NOMO-1 treated with dmso at 0.1 percent for 144 hours (cell line): ENCODE data around the gene BCL2.
"Not testable (repeated sequence)": the region's sequence is repeated elsewhere in the genome, so short reads cannot be mapped to it uniquely, and the experiment has no call there.

Experiments
- DNase-seq: peaks from one replicate; lab custom pipeline; 2025; ENCODE audit not compliant: unreplicated experiment; lab: John Stamatoyannopoulos, UW

The BCL2 gene

GRCh38 chr18:63236921-63237846 is 82.4 kb downstream of the BCL2 start:
- no peak for DNase-seq

DNA sequence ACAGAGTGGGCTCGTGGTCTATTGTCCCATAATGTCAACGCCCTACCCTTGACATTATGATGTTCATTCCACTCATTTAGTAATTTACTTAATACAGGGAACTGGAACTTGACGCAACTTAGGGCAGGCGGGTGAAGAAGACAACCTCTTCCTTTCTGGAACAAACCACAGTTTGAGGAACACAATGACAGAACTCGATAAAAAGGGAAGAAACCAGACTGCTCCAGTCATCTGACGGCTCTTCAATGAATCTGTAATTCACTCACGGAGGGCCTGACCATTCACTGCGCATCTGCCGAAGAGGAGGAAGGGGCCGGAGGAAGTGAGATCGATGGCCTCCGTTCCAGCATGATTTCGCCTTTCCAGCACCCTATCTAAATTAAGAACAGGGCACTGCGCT is 83.2 kb downstream of the BCL2 start:
- peak; percentile 91 for DNase-seq

DNA sequence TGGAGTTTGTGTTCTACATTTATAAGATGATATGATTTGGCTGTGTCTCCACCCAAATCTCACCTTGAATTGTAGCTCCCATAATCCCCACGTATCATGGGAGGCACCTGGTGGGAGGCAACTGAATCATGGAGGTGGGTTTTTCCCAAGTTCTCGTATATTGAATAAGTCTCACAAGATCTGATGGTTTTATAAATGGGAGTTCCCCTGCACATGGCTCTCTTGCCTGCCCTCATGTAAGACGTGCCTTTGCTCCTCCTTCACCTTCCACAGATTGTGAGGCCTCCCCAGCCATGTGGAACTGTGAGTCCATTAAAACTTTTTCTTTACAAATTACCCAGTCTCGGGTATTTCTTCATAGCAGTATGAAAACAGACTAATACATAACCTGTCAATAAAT is 83.6 kb downstream of the BCL2 start:
- not testable (repeated sequence) for DNase-seq

- no peak for DNase-seq
Observed at GRCh38 chr18:63234841-63235240, 84.7 kb downstream of the BCL2 start.

- DNase-seq, result no peak
Observed at GRCh38 chr18:63234432-63234831, 85.1 kb downstream of the BCL2 start.

GRCh38 chr18:63233334-63233733 is 86.2 kb downstream of the BCL2 start:
- DNase-seq, result no peak

GRCh38 chr18:63232826-63233225 is 86.7 kb downstream of the BCL2 start:
- no peak for DNase-seq

GRCh38 chr18:63229971-63230370 is 89.6 kb downstream of the BCL2 start:
- no peak for DNase-seq

GRCh38 chr18:63225434-63225833 is 94.1 kb downstream of the BCL2 start:
- DNase-seq, result no peak

DNA sequence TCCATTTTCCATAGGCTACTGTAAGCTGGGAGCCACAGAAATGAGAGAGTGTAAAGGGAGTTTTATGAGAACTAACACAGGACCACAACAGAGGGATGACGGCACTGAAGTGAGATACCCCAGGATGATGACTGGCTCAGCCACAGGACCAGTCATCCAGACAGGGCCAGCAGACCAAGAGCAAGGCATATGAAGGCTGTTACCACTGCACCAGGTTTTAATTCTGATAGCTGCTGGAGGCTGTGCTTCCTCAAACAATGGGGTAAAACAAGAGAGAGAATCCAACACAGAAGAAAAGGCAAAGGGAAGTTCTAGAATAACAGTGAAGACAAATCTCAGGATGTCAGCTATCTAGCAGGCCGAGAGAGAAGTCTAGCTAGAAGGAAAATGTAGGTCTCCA is 94.9 kb downstream of the BCL2 start:
- DNase-seq, result no peak

DNA sequence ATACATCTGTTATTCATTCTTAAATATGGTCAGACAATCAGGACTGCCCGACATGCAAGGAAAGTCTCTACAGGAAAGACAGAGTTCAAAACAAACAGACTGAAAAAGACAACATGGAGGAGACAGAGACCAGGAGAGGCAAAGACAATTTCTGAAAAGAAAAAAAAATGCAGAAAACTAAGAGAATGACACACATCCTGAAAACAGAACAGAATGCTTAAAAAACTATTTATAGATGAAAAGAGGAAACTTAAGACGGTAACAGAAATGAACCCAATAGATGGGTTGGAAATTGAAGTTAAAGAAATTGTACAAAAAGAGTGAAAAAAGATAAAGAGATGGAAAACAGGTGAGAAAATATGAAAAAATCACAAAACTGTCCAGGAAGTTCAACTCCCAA is 95.7 kb downstream of the BCL2 start:
- no peak for DNase-seq

DNA sequence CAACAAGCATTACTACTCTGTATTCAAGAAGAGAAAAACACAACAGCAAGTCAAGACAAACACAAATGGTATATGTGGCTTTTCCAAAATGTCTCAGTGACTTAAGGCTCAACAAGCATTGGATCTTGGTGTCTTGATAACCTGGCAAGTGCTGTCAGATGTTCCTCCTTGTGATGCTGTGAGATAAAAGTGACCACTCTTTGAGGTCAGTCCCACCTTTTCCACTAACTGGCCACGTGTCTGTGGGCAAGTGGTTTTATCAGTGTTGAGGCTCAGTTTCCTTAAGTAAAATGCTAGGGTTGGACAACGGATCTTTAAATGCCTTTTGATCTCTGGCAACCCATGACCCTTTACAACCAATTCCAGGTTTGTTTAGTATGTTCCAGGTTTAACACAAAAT is 98.7 kb downstream of the BCL2 start:
- DNase-seq, result no peak

DNA sequence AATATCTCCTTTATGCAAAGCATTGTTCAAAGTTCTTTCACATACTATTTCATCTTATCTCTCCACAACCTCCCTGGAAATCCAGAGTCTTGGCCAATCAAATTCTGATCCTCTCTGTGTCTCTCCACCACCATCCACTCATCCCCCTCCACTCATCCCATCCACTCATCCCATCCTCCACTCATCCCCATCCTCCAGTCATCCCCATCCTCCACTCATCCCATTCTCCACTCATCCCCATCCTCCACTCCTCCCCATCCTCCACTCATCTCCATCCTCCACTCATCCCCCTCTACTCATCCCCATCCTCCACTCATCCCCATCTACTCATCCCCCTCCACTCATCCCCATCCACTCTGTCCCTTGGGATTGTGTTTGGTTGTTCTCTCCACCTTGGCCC is 101.1 kb downstream of the BCL2 start:
- no peak for DNase-seq

DNA sequence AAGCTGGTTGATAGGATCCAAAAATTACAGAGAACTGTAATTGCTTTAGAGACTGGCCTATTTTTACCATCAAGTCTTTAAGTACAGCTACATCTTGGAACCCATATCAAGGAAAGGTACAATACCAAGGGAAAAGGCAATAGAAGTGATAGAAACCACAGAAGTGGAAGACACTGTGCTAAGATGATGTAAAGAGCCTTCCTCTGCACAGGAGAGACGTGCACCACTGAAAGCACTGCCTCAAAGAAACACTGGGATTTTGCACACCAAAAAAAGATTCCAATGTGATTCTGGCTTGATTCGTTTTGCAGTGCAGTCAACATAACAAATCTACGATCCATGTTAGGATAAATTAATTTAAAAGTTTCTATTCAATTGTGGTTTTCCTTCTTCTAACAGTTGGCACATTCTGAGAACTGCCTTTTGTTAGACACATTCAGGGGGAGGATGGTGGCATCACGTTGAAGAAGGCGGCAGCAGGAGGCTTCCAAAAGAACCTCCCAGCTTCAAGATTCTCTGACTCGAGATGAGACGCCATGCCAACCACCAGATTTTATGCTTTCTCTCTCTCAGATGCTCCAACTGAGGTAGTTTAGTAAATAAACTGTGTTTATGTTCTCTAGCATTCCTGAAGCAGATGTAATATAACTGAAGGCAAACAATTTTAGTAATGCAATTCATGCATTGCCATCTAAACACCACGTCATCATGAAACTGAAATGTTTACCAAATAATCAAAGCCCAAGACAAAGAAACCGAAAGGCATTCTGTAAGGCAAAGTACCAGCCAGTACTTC is 102.9 kb downstream of the BCL2 start:
- DNase-seq, result no peak

DNA sequence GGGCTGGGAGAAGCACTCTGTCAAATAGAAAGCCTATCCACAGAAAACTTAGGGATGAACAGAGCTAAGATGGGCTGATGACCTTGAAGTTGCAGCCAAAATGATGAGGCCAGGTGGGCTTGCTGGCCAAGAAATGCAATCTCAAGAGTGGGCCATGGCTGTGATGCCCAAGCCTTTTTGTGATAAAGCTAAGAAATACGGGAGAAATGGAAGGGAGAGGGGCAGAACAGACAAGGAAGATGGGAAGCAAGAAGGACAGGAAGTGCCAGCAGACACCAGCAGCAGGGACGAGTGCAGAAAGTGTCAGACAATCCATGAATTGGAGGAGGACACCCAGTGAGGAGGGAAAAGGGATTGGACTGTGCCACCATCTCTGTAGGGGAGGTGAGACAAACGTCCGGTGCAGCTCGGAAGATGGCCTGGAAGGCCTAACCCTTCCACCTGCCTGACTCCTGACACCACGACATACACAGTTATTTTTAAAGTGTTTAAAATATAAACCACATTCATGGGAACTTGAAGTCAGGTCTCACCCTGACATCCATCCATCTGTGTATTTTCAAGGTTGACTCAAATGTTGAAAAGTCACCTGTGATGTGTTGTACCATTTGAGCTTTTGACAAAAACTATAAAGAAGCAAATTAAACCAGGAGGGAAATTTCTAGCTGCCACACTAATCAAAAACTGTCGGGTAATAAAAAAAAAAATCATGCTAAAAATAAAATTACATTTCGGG is 105.5 kb downstream of the BCL2 start:
- DNase-seq, result no peak

DNA sequence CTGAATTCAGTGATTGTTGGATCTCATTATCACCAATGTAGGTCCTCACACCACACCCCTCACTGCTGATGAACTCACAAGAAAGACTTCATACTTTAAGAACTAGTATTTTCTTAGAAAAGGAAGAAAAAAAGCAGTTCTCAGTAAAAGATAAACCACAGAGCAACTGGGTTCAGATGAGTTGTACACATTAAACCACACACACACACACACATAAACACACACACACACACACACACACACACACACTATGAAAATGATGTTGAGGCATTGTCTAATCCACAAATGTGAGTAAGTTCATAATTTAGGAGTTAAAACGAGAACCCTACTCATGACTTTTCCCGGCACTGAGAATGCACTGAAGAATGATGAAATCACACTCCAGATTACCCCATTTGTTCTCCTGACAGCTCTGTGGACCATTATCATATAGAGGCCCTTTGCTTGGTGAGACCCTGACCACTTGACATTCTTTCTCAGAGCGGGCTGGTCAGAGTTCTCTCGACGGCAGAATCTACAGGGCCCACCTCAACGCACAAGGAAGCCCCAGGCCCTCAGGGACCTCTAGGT is 106.2 kb downstream of the BCL2 start:
- no peak for DNase-seq

DNA sequence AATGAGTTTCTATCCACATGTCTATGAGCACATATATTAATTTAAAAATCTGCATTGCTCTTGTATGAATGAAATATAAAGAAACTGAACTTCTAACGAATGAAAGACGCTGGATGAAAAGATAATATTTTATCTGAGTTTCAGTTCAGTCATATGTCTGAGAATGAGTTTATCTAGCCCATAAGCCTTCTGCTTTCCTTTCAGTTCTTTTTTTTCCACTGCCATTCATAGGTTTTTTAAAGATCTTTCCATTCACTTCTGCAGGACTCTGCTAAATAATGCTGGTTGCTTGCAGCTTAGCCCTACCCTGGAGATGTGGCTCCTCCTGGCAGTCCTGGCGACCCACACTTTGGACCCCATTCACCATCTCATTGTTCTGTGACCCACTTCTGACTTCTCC is 109.0 kb downstream of the BCL2 start:
- no peak for DNase-seq

DNA sequence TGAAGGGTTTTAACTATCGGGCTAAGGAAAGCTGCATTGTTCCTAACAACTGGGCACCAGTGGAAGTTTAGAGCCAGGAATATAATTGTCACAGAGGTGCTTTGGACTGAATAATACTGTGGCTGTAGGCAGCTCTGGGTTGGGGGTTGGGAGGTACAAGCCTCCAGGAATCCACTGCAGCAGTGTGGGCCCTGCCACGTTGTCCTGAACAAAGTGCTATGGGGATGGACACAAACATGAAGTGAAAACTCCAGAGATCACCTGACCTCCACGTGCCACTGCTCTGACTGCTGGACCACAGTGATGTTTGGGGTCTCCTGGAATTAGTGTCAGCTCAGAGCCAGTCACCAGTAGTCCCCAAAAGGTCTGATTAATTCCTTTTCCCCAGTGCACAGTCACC is 110.9 kb downstream of the BCL2 start:
- DNase-seq, result no peak

DNA sequence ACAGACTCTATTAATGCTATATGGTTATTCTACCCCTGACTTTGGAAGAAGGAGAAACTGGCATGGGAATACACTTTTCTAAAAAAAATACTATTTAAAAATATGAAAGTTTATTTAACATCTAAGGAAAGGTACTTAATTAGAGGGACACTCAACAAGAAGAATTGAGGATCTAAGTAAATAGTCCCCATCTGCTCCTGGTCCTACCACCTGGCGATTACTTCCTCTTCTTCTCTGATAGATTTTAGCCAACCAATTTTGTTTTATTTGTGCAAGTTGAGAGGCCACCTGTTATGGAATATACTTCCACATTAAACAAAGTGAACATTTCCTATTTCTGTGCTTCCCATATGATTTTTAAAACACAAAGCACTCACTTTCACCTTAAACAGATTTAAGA is 111.7 kb downstream of the BCL2 start:
- no peak for DNase-seq

DNA sequence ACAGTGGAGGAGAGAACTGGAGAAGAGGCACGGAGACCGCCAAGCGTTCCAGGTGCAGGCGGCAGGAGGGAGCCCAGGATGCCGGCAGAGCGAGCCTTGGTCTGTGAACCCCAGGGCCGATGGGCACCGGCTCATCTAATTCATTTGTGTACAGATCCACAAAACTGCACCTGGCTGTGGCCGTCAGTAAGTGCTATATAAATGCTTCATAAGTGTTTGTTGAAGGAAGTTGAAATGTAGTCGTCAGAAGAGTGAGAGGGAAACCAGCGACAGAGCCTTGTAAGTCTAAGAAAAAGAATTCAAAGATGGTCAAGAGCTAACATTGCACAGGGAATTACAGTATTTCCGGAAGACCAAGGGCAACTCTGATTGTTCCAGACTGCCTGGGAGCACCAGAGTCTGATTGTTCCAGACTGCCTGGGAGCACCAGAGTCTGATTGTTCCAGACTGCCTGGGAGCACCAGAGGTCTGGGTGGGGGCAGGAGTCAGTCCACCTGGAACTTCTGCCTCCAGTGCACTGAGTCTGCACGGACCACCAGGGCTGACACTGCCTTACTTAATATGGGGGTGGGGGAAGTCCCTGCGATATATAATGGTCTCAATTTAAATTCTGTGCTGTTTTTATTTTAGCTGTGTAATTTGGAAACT is 112.3 kb downstream of the BCL2 start:
- DNase-seq, result no peak
